MM.1S (cell line): ENCODE data around the gene SMURF1.

Source experiments
- DNase-seq: peaks from one replicate; pipeline ENCODE4 v3.0.0-alpha.2; 2015
- H2AFZ ChIP-seq: fragments of 300-600 bp; sonication (generic); 2 replicates; pipeline ENCODE4 v1.6.0; 2016; ENCODE audit warnings: antibody characterized with exemption, low read length
- H3F3A ChIP-seq: fragments of 300-600 bp; sonication (generic); 2 replicates; pipeline ENCODE4 v1.6.1; 2016; ENCODE audit warnings: mild to moderate bottlenecking, antibody characterized with exemption, low read length, moderate library complexity, mixed read lengths; ENCODE audit not compliant: insufficient read depth
- H3K27ac ChIP-seq: fragments of 300-600 bp; sonication (generic); 2 replicates; pipeline ENCODE4 v1.5.1; 2016; ENCODE audit warnings: mild to moderate bottlenecking, low read length
- H3K27me3 ChIP-seq: fragments of 300-600 bp; sonication (generic); replicated peaks from 2 replicates; pipeline ENCODE4 v1.6.0; 2016; ENCODE audit warnings: low read length; ENCODE audit not compliant: insufficient read depth
- H3K36me3 ChIP-seq: fragments of 300-600 bp; sonication (generic); replicated peaks from 2 replicates; pipeline ENCODE4 v1.6.1; 2016; ENCODE audit warnings: mild to moderate bottlenecking, low read length, mixed read lengths; ENCODE audit not compliant: insufficient read depth
- H3K4me1 ChIP-seq: fragments of 300-600 bp; sonication (generic); 2 replicates; pipeline ENCODE4 v1.6.1; 2016; ENCODE audit warnings: low read length, mixed read lengths
- H3K4me2 ChIP-seq: fragments of 300-600 bp; sonication (generic); 2 replicates; pipeline ENCODE4 v1.6.0; 2016; ENCODE audit warnings: low read depth, low read length
- H3K4me3 ChIP-seq: fragments of 300-600 bp; sonication (generic); 2 replicates; pipeline ENCODE4 v1.5.1; 2016; ENCODE audit warnings: low read length, mixed read lengths
- H3K79me2 ChIP-seq: fragments of 300-600 bp; sonication (generic); 2 replicates; pipeline ENCODE4 v1.6.1; 2016; ENCODE audit warnings: mixed run types, low read length, mixed read lengths
- H3K9ac ChIP-seq: fragments of 300-600 bp; sonication (generic); 2 replicates; pipeline ENCODE4 v1.6.1; 2016; ENCODE audit warnings: low read length, mixed read lengths
- H3K9me2 ChIP-seq: fragments of 300-600 bp; sonication (generic); replicated peaks from 2 replicates; pipeline ENCODE4 v1.6.1; 2016; ENCODE audit warnings: mild to moderate bottlenecking, low read length, mixed read lengths; ENCODE audit not compliant: insufficient read depth
- H3K9me3 ChIP-seq: fragments of 300-600 bp; sonication (generic); replicated peaks from 2 replicates; pipeline ENCODE4 v1.6.1; 2016; ENCODE audit warnings: mild to moderate bottlenecking, low read length, mixed read lengths; ENCODE audit not compliant: insufficient read depth
- H4K20me1 ChIP-seq: fragments of 300-600 bp; sonication (generic); 2 replicates; pipeline ENCODE4 v1.6.1; 2016; ENCODE audit warnings: mild to moderate bottlenecking, low read length, moderate library complexity, mixed read lengths; ENCODE audit not compliant: insufficient read depth
- EZH2 ChIP-seq: fragments of 300-600 bp; sonication (generic); optimal IDR thresholded peaks from 2 replicates; pipeline ENCODE3; 2017; ENCODE audit warnings: low read depth, mild to moderate bottlenecking, antibody characterized with exemption, low read length, mixed read lengths
- EZH2phosphoT487 ChIP-seq: fragments of 300-600 bp; sonication (generic); IDR thresholded peaks from 2 replicates; pipeline ENCODE4 v1.6.1; 2018; ENCODE audit warnings: antibody characterized with exemption, low read length
- TF ChIP-seq, protein P1 (sequence below): fragments of 300-600 bp; sonication (generic); IDR thresholded peaks from 2 replicates; pipeline ENCODE4 v1.5.1; 2016; ENCODE audit warnings: antibody characterized with exemption, low read length, mixed read lengths

SMURF1 gene

DNA sequence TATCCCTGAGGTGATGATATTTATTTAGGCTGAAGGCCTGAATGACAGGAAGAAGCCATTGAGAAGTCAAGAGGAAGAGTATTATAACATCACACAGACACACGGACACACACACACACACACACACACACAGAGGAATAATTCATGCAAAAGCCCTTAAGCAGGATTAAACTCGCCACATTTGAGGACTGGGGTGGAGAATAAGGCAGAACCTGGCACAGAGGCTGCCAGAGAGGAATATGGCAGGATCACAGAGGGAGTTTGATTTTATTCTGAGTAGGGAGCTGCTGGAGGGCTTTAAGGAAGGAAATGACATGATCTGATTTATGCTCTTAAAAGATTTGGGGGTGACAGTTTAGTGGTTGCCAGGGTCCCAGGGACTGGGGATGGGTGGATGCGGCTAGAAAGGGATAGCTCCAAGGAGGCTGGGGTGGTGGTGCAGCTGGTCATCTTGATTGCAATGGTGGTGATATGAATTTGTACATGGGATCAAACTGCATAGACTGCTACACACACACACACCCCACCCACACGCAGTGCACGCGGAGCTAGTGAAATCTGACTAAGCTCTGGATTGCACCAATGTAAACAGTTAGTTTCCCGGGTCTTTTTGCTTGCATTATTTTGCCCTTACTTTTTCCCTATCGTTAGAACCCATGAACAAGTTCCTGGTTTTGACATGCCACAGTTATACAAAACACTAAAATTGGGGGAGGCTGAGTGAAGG, 11.2 kb downstream of the SMURF1 start:
- no peaks in the 10 kb centered on the region for H3K27me3 ChIP-seq
- H3K4me2 ChIP-seq = no peak overlapping the region
- DNase-seq = no peak
- no peak overlapping the region for H3K4me3 ChIP-seq
- no peaks in the 10 kb centered on the region for H3K9me3 ChIP-seq
- peaks cover 9% of the 10 kb centered on the region for H4K20me1 ChIP-seq
- no peak overlapping the region for H3K27ac ChIP-seq
- peaks cover 97% of the 10 kb centered on the region for H3K79me2 ChIP-seq
- H3K4me1 ChIP-seq = no peaks in the 10 kb centered on the region
- H2AFZ ChIP-seq = no peak overlapping the region
- no peaks in the 10 kb centered on the region for H3K9me2 ChIP-seq
- H3K36me3 ChIP-seq = no peaks in the 10 kb centered on the region
- TF ChIP-seq, protein P1, sequence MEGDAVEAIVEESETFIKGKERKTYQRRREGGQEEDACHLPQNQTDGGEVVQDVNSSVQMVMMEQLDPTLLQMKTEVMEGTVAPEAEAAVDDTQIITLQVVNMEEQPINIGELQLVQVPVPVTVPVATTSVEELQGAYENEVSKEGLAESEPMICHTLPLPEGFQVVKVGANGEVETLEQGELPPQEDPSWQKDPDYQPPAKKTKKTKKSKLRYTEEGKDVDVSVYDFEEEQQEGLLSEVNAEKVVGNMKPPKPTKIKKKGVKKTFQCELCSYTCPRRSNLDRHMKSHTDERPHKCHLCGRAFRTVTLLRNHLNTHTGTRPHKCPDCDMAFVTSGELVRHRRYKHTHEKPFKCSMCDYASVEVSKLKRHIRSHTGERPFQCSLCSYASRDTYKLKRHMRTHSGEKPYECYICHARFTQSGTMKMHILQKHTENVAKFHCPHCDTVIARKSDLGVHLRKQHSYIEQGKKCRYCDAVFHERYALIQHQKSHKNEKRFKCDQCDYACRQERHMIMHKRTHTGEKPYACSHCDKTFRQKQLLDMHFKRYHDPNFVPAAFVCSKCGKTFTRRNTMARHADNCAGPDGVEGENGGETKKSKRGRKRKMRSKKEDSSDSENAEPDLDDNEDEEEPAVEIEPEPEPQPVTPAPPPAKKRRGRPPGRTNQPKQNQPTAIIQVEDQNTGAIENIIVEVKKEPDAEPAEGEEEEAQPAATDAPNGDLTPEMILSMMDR = no peak
- TF ChIP-seq EZH2 = no peak
- TF ChIP-seq EZH2phosphoT487 = no peak
- H3F3A ChIP-seq = no peaks in the 10 kb centered on the region
- no peak overlapping the region for H3K9ac ChIP-seq

DNA sequence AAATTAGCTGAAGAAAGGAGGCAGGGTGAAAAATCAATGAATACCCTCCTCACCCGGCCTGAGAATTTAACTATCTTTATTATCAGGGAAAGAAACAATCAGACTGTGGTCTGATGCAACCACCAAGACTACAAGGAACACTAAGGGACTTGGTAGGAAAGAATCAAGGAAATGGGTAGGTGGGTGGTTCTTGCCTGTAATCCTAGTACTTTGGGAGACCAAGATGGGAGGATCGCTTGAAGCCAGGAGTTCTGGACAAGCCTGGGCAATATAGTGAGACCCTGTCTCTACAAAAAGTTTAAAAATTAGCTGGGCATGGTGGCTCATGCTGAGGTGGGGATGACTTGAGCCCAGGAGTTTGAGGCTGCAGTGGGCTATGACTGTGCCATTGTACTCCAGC, 12.6 kb downstream of the SMURF1 start:
- no peaks in the 10 kb centered on the region for H3K9me2 ChIP-seq
- no peaks in the 10 kb centered on the region for H3F3A ChIP-seq
- no peak overlapping the region for H2AFZ ChIP-seq
- H3K36me3 ChIP-seq = no peaks in the 10 kb centered on the region
- peaks cover 3% of the 10 kb centered on the region for H4K20me1 ChIP-seq
- H3K79me2 ChIP-seq = peaks cover 93% of the 10 kb centered on the region
- TF ChIP-seq, protein P1 = no peak
- no peak for TF ChIP-seq EZH2
- TF ChIP-seq EZH2phosphoT487 = no peak
- DNase-seq = no peak
- no peak overlapping the region for H3K9ac ChIP-seq
- no peaks in the 10 kb centered on the region for H3K9me3 ChIP-seq
- H3K27me3 ChIP-seq = no peaks in the 10 kb centered on the region
- no peak overlapping the region for H3K27ac ChIP-seq
- H3K4me2 ChIP-seq = no peak overlapping the region
- no peaks in the 10 kb centered on the region for H3K4me1 ChIP-seq
- no peak overlapping the region for H3K4me3 ChIP-seq

DNA sequence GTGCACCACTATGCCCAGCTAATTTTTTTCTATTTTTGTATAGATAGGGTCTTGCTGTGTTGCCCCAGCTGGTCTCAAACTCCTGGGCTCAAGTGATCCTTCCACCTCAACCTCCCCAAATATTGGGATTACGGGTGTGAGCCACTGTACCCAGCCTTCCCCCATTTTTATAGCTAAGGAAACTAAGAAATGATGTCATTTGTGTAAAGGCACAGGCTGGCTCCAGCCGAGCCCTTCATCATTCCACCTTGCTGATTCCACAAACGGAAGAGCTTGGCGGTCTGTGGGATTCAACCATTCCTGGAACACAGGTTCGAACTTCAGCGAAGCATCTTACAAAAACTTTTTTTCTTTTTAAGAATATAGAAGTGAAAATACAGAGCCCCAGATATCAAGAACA, 14.4 kb downstream of the SMURF1 start:
- no peaks in the 10 kb centered on the region for H3K4me1 ChIP-seq
- H3K9ac ChIP-seq = no peak overlapping the region
- H3K36me3 ChIP-seq = no peaks in the 10 kb centered on the region
- no peaks in the 10 kb centered on the region for H3K9me2 ChIP-seq
- no peaks in the 10 kb centered on the region for H3K9me3 ChIP-seq
- no peaks in the 10 kb centered on the region for H3K27me3 ChIP-seq
- TF ChIP-seq, protein P1 = no peak
- no peak for TF ChIP-seq EZH2
- no peak for TF ChIP-seq EZH2phosphoT487
- no peak overlapping the region for H2AFZ ChIP-seq
- DNase-seq = no peak
- no peak overlapping the region for H3K4me3 ChIP-seq
- no peak overlapping the region for H3K27ac ChIP-seq
- peaks cover 3% of the 10 kb centered on the region; the same call in 1 of the 2 replicates for H4K20me1 ChIP-seq
- H3K79me2 ChIP-seq = peaks cover 90% of the 10 kb centered on the region
- no peak overlapping the region for H3K4me2 ChIP-seq
- no peaks in the 10 kb centered on the region for H3F3A ChIP-seq
